HG03460 (cell line): ENCODE data around the gene RAD9A.

Experiments
- ATAC-seq: cut with Tn5 transposase; IDR thresholded peaks from one replicate; pipeline ENCODE4 v1.9.1; 2021; ENCODE audit not compliant: unreplicated experiment

The RAD9A gene

DNA sequence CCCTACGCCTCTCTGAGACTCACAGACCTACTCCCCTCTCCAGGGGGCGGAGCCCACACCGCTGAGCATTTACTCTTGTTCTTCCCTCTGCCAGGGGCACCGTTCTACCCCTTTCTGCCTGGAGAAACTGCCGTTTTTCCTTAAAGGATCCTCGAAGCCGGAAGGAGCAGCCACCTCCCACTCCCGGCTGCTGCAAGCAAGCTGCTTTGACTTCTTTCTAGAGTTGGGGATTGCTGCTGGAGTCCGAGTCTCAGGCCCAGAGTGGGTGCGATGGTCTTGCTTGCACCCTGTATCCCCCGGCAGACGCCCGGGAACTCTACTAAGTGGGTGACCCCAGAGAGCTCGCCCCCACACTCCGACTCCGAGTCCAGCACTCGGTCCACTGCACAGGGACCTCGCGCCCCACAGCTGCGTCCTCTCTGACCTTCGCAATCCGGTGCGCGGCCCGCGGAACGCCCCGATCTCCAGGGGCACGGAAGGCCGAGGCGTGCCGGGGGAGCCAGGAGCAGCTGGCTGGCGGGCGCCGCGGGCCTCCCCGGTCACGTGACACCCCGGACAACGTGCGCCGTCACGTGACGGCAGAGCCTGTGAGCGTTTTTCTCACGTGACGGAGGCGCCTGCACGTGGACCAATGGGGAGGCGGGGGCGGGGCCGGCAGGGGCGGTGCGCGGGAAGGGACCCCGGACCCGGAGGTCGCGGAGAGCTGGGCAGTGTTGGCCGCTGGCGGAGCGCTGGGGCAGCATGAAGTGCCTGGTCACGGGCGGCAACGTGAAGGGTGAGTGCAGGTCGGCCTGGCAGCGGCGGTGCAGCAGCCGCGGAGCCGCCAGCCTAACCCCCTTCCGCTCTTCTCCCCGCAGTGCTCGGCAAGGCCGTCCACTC is at the start of gene RAD9A:
RAD9A (plus strand) TSS at position 683 of the 879 bp plus-strand sequence; CDS start at position 742, 59 bp downstream.
- ATAC-seq: peak; percentile 49

DNA sequence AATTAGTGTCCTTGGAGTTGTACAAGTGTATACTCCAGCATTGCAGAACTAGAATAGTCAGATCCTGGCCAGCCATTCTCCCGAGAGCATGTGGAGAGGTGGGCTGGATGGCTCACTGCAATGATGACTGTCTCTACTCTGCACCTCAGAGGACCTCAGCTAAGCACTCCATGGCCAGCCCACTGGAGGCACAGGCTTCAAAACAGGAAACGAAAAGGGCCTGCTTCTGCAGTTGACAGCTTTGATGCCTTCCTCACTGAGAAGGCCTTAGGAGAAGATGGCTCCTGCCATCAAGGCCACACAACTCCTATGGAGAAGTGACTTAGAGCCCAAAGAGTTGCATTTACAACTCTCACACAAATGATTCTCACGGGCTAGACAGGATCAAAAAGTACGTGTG is 47.5 kb upstream of the RAD9A start:
- no peak for ATAC-seq

DNA sequence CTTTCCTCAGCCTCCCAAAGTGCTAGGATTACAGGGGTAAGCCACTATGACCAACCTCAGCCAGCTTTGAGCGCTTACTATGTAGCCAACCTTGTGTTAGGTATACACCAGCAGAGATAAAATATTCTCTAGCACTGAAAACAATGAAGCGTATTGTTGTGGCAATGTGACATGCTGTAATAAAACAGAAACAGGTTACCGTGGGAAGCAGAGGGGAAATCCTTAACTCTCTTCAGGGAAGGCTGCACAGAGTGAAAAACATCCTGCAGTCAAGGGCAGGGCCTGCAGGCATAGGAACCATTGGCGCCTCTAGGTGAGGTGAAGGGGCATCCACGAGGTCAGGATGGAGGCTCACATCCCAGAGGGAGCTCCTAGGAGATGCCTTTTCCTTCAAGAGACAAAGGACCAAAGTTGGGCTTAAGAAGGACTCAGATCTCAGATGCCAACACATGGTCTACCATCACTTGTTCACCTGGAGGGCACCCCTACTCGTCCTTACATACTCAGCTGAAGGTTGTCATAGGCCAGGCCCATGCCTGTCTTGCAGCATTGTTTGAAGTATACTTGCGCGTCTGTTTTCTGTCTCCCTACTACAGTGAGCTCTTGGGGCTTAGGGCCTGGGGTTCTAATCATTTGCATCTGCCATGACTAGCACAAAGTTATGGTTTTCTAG is 46.4 kb upstream of the RAD9A start:
- no peak for ATAC-seq

DNA sequence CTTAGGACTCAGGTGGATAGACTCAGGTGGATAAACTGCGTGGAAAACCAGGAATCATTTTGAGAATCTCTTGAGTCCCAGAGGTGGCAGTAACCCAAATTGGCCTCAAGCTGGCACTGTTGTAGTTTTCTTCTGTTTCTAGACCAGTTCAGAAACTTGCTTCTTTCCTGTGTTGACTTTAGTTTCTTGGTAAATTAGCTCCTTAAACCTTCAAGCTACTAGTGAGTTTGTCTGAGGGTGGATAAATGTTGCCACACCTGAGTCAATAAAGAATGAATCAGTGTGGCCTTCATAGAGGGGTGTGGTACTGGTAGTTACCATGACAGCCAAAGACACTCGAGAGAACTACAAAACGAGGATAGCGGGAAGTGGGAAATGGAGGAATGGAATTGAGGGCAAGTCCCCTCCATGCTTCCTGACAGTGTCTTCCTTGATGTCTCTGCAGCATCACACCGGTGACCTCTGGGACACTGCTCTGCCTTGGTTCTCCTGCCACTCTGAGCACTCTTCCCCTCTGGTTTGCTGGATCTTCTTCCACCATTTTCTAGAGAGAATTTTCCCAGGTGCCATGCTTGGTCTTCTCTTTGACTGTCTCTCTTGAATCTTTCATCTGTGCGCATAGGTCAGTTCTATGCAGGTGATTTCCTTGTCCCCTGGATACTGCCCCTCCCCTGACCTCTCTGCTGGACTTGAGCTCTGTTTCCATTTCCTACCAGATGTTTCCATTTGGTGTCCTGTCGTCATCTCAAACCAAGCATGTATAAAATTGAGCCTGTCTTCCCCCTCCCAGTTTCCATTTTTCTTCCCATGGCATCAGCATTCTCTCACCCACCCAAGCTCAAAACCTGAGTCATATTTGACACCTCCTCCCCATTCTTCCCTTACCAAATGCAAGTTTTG is 45.6 kb upstream of the RAD9A start:
- ATAC-seq: no peak

DNA sequence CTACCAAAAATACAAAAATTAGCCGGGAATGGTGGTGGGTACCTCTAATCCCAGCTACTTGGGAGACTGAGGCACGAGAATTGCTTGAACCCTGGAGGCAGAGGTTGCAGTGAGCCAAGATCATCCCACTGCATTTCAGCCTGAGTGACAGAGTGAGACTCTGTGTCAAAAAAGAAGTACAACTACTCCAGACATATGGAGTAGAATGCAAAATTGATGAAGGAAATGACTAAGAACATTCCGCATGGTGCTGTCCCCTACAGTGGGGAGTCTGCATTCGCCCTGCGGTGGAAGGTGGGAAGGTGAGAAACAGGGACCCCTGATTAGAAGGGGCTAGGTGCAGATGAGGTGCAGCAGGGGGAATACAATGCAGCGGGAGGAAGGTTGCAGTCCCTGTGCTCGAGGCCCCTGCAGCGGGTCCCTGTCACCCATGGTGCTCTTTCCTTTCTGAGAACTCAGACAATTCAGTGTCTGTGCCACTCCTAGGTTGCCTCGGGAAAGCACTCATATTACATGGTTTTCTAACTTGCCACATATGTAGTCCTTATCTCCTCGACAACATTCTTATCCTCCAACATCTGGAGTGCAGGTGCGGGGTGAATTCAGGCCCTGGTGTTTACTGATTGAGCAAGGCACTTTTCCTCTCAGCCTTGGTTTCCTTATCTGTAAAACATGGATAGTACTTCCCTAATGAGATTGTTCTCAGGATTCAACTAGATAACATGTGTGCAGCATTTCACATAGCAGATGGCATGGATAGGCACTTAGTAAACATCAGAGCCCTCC is 43.6 kb upstream of the RAD9A start:
- no peak for ATAC-seq

DNA sequence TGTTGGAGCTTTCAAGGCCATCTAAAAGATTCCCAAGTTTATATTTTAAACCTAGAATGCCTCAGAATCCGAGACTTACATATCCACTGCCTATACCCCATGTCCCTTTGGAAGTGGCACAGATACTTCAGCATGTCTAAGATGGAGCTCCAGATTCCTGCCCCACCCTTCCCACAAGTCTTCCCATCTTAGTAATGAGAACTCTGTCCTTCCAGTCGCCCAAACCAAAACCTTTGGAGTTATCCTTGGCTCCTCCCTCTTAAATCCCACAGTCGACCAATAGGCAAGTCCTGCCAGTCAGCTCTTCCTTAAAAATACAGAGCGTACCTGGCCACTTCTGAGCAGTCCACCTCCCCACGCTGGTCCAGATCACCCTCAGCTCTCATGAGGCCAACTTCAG is 42.8 kb upstream of the RAD9A start:
- ATAC-seq: no peak

DNA sequence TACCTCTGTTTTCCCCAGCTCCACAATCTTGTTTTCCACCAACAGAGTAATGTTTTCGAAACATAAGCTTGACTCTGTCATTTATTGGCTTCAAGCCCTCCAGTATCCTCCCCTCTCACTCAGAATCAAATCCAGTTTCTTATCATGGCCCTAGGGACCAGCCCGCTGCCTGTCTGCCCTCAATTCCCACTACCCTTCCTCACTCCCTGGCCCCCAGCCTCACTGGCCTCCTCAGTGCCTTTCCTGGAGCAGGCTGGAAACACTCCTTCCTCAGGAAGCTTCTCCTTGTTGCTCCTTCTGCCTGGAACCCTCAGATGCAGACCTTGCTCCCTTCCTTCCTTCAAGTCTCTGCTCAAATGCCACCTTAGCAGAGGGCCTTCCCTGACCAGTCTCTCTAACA is 42.3 kb upstream of the RAD9A start:
- ATAC-seq: no peak

DNA sequence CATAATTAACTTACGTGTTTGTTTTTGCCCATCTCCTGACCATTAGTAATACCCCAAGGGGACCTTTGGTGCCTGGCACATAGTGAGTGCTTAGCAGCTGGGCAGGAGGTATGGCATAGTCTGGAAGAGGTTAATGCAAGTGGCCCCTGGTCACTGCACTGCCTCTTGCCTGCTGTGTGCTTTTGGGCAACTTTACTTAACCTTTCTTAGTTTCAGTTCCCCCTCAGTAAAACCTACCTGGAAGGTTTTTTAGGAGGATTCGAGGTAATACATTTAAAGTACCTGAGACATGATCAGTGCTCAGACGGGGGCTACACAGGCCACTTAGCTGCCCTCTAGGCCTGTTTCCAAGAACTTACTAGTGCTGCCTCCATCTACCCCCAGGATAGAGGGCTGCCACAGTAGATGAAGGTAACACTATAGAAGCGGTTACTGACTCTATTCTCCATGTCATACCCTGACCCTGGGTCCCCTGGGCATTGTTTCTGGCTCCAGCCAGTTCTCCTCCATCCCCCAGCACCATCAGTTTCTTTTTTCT is 41.8 kb upstream of the RAD9A start:
- no peak for ATAC-seq

DNA sequence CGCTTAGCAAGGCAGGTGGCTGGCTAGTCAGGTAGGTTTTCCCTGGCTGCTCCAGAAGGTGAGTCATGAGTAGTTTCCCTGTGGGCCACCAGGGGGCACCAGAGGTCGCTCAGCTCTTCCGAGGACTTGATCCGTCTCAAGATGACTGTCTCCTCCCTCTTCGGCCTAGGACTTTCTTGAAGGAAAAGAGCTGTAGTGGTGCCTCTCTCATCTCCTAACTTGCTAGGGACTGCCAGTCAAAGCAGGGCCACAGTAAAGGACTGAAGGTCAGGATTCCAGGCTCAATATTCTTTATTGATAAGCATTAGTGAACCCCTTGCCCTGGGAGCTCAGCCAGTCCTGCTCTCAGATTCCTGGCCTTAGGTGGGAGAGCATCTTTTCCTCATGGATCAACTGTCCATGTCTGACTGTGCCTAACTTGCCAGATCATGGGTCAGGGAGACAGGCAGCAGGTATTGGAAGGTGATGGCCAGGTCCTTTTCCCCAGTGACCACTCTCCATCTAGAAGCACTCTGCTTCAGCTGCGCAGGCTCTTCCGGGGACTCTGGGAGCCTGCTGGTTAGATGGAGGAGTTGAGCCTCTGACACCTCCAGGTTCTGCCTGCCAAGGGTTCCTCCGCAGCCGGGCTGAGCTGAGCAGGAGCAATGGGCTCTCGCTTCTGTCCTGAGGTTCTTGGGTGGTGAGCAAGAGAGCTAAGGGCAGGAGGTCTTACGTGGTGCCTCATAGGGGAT is 40.3 kb upstream of the RAD9A start:
- no peak for ATAC-seq

DNA sequence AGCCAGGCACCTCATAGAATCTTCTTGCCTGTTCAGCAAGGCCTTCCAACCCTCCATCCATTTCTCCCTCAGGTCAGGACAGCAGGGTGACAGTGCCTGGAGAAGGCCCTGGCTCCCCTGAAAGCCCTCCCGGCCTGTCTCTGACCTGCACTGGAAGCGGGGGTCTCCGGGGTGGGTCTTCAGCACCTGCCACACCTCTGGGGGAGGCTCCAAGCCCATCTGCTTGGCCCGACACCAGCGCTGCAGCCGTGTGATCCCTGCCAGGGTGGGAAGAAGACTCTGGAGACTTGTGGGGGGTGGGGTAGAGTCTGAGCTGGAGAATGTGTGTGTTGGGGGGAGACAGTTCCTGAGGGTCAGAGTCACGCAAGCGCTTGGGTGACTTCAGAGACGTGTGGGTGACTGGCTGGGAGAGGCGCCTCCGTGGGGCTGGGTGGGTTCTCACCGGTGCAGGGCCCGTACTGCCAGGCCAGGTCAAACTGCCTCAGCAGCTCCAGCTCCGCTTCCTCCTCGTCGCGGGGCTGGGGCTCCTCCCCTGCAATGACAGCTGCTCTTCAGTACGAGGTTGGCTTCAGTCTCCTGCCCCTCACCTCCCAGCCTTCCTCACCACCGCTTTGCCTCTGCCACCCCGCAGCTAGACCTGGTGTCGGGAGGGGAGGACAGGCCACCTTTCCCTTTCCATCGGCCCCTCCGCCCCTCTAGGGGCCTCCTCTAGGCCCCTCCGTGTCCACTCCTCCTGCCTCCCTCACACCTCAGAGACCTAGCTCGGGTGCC is 39.1 kb upstream of the RAD9A start:
- peak; percentile 5 for ATAC-seq

DNA sequence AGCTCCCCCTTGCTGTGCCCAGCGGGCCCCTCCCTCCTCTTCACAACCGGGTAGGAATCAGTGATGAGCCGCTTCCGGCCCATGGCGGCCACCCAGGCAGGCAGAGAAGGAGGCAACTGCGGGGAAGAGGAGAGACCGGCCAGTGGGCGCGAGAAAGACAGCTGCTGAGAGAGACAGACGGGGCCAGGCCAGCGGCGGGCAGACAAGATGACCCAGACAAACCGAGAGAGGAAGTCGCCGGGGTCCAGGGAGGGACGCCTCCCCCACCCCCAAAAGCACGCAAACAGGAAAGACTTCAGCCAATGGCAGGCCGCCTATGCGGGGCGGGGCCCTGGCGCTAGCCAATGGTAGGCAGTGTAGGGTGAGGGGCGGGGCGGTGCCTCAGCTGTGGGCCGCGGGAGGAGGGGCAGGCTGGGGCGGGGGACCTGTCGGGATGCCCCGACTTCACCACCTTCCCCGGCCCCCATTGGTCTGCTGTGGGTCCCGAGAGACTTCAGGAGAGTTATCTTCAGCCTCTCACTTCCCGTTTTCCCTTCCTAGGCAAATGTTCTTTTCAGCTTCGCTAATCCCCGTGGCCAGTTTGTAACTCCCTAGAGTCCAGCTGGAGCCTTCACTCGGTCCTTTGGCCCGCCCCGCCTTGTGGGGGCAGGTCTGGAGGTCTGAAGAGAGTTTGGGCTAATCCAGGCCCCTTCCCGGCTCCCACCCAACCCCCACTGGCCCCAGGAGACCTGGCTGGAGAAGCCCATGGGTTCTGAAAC is 38.3 kb upstream of the RAD9A start, which contains the start of gene POLD4:
POLD4 (minus strand) TSS at position 230 of the 758 bp plus-strand sequence; CDS start at position 83, 147 bp downstream.
- ATAC-seq: peak; percentile 67

DNA sequence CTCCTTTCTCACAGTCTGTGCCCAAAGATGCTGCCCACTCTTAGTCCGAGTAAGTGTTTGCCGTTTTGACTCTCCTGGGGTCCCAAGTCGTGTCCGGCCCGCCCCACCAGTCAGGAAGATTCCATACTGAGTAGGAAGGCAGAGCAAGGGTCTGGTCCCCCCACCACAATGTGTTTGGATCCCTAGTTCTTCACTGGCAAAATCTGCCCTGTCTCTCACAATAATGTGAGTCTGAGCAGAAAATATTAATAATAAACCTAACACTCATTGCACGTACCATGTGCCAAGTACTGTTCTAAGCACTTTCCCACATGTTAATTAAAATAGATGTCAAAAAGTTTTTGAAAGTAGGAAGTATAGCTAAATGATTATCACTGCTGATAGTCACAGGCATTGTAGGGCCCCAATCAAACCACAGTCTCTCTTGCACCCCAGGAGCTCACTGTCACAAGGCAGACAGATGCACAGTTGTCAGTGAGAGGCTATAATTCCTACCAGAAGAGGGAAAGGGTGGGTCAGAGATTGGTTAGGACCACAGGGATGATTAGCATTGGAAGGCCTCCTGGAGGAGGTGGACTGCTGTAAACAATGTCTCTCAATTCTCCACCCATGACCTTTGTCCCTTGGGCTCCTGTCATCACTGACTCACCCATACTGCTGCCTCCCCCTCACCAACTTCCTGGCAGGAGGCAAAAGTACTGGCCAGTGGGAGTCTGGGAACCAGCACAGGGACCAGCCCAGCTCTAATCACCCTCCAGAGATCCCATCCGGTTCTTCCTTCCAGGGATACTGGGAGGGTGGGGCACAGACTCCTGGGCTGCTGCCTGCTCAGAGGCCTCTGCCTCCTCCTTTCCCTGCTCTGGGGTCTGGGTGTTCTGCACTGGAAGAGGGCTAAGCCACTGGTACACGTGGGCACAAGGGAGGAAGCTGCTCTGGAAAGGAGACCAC is 37.4 kb upstream of the RAD9A start:
- ATAC-seq: no peak

DNA sequence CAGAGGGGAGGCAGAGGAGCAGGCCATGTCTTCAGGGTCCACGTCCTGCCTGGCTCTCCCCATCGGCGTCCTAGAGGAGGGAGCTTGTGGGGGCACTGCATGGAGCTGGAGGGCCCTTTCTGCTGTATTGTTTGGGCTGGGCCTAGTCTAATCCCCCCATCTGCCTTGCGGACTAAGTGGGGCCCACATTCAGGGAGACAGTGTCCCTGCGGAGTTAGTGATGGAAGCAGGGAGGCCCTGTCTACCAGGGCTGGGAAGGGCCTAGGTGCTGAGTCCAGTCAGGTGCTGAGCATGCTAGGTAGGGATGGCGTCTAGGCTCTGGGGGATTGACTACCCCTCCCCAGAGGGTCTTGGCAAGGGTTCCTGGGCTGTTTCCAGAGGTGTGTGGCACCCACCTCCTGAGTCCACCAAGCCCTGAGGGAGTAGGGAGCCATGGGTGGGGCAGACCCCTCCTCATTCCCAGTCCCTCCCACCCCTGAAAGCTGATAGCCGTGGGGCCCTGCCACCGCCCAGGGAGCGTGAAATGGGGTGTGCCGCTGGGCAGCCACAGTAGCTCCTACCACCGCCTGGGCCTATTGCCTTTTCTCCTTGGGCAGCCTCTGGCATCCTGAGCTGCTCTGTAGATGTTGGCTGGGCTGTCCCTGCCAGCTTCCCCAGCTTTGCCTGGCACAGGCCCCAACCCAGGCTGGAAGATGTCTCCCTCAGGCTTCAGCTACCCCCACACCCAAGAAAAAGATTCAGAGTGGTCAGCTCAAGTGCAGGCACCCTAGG is 36.6 kb upstream of the RAD9A start:
- ATAC-seq: no peak

DNA sequence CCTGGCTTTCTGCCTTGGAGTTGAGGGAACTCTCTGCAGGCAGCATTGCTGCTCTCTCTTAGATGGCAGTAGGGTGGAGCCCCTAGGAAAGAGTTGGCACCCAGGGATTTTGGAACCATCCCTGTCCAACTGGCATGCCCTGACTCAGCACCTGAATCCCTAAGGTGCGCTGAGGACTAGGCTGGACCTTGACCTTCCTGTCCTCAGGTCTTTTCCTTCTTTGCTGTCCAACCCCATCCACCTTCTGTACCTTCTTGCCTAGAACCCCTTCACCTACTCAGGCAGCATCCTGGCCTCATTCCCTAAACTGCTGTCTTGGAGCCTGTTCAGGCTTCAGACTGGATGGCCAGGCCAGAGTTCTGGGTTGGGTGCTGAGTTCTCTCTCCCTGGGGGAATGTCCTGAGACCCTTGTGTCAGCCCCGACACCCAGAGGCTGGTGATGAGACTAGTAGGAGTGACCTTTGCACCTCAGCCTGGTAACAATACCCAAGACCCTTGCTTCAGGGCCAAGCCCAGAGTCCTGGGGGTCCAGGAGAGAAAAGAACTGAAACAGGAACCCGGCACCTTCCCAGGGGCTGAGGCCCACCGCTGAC is 35.9 kb upstream of the RAD9A start:
- no peak for ATAC-seq

DNA sequence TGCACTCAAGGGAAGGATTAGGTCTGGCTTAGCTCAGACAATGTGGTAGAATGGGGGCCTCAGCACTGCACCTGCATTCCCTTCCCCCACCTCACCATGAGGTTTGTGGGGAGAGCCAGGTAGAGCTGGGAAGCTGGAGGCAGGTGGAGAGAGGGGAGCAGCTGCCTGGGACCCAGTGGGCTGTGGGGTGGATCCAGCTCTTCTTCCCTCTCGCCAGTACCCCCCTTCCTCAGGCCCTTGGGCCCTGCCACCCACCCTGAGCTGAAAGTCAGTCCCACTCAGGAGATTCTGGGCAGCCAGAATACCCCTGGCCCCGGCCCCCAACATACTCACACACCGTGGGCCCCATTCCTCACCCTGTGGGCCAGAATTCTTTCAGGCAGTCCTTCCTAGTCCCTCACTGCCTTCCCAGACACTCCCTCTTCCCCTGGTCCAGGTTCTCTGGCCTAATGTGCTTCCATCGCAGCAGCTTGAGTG is 35.4 kb upstream of the RAD9A start:
- ATAC-seq: no peak
